MM.1S (cell line): Measurements from ENCODE around the gene DIP2B.

Source experiments
- EZH2 ChIP-seq: fragments of 300-600 bp; sonication (generic); optimal IDR thresholded peaks from 2 replicates; pipeline ENCODE3; 2017; ENCODE audit warnings: low read depth, mild to moderate bottlenecking, antibody characterized with exemption, low read length, mixed read lengths
- EZH2phosphoT487 ChIP-seq: fragments of 300-600 bp; sonication (generic); IDR thresholded peaks from 2 replicates; pipeline ENCODE4 v1.6.1; 2018; ENCODE audit warnings: antibody characterized with exemption, low read length
- TF ChIP-seq, protein P1 (sequence below): fragments of 300-600 bp; sonication (generic); IDR thresholded peaks from 2 replicates; pipeline ENCODE4 v1.5.1; 2016; ENCODE audit warnings: antibody characterized with exemption, low read length, mixed read lengths

- TF ChIP-seq, protein P1, sequence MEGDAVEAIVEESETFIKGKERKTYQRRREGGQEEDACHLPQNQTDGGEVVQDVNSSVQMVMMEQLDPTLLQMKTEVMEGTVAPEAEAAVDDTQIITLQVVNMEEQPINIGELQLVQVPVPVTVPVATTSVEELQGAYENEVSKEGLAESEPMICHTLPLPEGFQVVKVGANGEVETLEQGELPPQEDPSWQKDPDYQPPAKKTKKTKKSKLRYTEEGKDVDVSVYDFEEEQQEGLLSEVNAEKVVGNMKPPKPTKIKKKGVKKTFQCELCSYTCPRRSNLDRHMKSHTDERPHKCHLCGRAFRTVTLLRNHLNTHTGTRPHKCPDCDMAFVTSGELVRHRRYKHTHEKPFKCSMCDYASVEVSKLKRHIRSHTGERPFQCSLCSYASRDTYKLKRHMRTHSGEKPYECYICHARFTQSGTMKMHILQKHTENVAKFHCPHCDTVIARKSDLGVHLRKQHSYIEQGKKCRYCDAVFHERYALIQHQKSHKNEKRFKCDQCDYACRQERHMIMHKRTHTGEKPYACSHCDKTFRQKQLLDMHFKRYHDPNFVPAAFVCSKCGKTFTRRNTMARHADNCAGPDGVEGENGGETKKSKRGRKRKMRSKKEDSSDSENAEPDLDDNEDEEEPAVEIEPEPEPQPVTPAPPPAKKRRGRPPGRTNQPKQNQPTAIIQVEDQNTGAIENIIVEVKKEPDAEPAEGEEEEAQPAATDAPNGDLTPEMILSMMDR = no peak
- no peak for TF ChIP-seq EZH2
- no peak for TF ChIP-seq EZH2phosphoT487
Observed at GRCh38 chr12:50524621-50525020, 19.8 kb downstream of the DIP2B start.
